Activated CD4-positive, alpha-beta T cell treated with anti-CD3 and anti-CD28 coated beads, Interleukin-2, amount 50 U/mL, for 4 hours (primary cell): ENCODE measurements around the gene OBSCN.

ENCODE experiments used
- DNase-seq, 2 experiments: peaks; one replicate each; pipeline ENCODE4 v3.0.0-alpha.2; 2020

Gene OBSCN

GRCh38 chr1:228207851-228208821 lies at the start of gene OBSCN:
TSS of gene OBSCN (plus strand) at chr1:228208044. CDS start at chr1:228211784, 3,740 bp downstream.
- DNase-seq: no peak

DNA sequence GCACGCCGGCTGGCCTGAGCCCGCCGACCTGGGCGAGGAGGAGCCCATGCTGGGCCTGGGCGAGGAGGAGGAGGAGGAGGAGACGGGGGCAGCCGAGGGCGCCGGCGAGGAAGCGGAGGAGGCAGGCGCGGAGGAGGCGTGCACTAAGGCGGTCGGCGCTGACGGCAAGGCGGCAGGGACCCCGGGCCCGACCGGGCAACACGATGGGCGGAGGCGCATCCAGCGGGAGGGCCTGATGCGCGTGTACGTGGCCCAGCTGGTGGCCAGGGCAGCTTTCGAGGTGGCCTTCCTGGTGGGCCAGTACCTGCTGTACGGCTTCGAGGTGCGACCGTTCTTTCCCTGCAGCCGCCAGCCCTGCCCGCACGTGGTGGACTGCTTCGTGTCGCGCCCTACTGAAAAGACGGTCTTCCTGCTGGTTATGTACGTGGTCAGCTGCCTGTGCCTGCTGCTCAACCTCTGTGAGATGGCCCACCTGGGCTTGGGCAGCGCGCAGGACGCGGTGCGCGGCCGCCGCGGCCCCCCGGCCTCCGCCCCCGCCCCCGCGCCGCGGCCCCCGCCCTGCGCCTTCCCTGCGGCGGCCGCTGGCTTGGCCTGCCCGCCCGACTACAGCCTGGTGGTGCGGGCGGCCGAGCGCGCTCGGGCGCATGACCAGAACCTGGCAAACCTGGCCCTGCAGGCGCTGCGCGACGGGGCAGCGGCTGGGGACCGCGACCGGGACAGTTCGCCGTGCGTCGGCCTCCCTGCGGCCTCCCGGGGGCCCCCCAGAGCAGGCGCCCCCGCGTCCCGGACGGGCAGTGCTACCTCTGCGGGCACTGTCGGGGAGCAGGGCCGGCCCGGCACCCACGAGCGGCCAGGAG lies 49.5 kb upstream of the OBSCN start:
- DNase-seq: no peak

- DNase-seq: no peak
Observed at GRCh38 chr1:228159008-228159665, 48.7 kb upstream of the OBSCN start.

DNA sequence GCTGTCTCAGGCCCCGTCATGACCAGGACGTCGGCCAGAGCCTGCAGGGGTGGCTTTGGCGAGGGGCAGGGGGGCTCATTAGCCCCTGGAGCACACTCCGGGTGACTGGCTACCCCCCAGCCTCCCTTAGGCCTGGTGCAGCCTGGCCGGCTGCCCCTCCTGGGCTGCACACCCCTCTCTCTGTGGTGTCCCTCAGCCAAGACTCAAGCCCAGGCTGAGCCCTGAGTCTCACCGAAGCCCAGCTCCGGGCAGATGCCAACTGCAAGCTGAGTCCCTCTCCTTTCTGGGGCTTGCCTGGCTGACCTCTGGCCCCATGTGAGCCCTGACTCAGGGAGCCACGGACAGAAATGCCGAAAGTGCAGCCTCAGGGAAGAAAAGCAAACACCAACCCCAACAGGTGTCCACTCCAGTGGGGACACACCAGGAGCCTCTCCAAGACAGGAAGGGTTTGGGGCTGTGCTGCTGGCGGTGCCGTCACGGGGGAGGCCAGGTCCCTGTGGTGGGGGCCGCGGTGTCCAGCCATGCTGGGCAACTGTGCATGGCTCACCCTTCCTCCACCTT lies 47.6 kb upstream of the OBSCN start:
- DNase-seq: no peak

- no peak for DNase-seq
Observed at GRCh38 chr1:228161362-228161761, 46.5 kb upstream of the OBSCN start.

GRCh38 chr1:228161866-228162265 lies 46.0 kb upstream of the OBSCN start:
- no peak for DNase-seq

GRCh38 chr1:228162286-228163006 lies 45.4 kb upstream of the OBSCN start:
- no peak for DNase-seq

- DNase-seq: no peak
Observed at GRCh38 chr1:228163007-228163753, 44.7 kb upstream of the OBSCN start.

DNA sequence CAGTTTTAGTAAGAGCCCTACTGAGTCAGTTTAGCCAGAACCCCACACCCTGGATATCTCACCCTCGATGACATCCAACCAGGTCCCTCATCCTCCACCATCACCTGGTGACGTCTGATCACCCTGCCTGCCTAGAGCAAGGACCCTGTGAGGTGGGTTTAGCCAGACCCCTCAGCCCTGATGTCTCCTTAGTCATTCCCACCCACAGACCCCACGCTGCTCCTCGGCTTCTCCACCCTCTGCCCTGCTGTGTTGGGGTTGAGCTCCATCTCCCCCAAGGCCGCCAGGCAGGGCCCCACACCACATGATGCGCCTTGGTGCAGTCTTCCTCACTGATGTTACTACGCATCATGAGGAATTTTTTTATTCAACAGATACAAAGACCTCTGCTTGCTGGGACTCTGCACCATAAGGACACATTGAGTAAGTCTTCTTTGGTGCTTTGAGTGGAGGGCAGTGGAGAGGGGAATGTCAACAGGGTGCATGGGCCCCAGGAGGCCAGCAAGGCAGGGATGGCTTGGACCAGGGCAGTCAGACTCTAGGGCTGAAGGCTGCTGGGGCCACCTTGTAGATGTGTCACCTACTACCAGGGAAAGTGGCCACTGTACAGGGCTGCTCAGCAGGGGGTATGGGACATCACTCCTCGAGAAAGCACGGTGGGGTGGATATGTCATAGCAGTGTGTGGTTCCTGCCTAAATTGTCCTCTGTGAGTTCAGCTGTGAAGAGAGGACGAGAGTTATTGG lies 43.9 kb upstream of the OBSCN start:
- DNase-seq: no peak

- DNase-seq: no peak
Observed at GRCh38 chr1:228164561-228165371, 43.1 kb upstream of the OBSCN start.

GRCh38 chr1:228165372-228166169 lies 42.3 kb upstream of the OBSCN start, which contains the start of gene IBA57:
TSS of gene IBA57 (plus strand) at chr1:228165804. CDS start at chr1:228165817, 13 bp downstream.
- peak; percentile 100 for DNase-seq

- peak; percentile 35 to 40 for DNase-seq
Observed at GRCh38 chr1:228166170-228166936, 41.5 kb upstream of the OBSCN start.

DNA sequence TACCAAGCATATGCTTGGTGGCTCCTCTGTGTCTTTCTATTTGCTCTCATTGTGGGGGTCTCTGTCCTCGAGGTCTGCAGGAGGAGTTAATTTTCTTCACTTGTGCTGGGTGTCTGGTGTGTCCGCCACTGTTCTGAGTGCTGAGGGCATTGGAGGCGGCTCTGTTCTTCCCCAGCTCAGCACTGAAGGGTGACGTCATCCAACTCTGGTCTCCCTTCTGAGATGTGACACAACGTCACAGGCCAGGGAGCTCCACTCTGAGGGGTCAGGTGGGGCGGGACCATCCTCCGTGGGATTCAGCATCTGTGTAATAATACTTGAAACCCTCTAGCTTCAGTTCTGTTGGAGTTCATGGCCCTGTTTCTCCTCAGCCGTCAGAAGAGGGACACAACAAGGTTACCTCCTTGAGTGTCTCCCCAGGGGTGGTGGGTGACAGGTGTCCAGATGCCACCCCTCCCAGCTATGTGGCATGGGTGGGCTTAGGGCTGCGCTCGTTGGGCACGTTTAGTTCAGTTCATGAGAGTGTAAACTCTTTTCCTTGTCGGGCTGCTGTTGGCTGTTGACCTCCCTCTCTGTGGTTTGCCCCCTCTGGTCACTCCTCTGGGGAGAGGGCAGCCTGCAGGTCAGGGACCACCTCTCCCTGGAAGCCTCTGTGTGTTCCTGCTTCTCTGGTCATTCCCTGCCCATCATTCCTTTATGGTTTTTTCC lies 39.1 kb upstream of the OBSCN start:
- DNase-seq: no peak

DNA sequence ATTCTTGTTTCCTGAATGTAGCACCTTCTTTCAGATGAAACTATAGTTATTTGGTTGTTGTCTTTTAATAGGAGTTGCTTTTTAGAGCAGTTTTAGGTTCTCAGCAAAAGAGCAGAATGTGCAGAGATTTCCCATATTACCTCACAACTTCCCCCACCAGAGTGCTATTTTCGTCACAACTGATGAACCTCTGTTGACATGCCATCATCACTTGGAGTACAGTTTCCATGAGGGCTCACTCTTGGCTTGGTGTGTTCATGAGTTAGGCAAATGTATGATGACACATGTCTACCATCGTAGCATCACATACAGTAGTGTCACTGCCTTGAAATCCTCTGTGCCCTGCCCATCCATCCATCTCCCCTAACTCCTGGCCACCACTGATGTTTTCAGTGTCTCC lies 38.5 kb upstream of the OBSCN start:
- DNase-seq: no peak

DNA sequence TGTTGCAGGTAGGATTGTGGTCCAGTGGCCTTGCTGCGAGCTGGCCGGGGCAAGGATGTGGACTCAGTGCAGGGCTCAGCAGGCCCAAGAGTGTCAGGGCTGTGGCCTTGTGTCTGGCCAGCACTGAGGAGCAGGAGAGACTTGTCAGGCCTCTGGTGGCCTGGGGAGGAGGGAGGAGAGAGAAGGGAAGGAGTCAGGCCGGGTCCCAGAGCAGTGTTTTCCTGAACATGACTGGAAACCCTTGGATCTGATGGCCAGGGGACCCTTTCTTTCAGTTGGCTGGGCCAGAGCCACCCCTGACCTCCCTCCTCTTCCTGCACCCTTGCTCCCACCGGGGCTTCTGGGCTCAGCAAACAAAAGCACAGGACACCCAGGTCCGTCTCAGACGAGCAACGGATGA lies 37.2 kb upstream of the OBSCN start:
- no peak for DNase-seq

GRCh38 chr1:228171221-228171891 lies 36.5 kb upstream of the OBSCN start:
- DNase-seq: no peak
